ENCODE data around the gene VCL.

- TF ChIP-seq EZH2 (IDR thresholded peaks at IDR 0.05), result no peak
- no peak for TF ChIP-seq CTCF (IDR thresholded peaks at IDR 0.05 in 2 of 3, conservative IDR thresholded peaks at IDR 0.05 in 1 of 3; ENCODE audit: borderline replicate concordance in 1 of 3, insufficient read depth in 1 of 3, low read depth in 2 of 3, low read length in 2 of 3)
- TF ChIP-seq YY1 (IDR thresholded peaks at IDR 0.05; ENCODE audit: extremely low read depth, insufficient replicate concordance, low read depth, low read length), result no peak
- TF ChIP-seq JUND (IDR thresholded peaks at IDR 0.05), result no peak
- no peak for TF ChIP-seq EZH2phosphoT487 (IDR thresholded peaks at IDR 0.05; ENCODE audit: borderline replicate concordance)
- TF ChIP-seq RAD21 (IDR thresholded peaks at IDR 0.05; ENCODE audit: low read depth), result no peak
- TF ChIP-seq EGR1 (IDR thresholded peaks at IDR 0.05; ENCODE audit: low read depth), result no peak
- TF ChIP-seq POLR2AphosphoS5 (IDR thresholded peaks at IDR 0.05; ENCODE audit: low read depth, low read length), result no peak
- TF ChIP-seq REST (IDR thresholded peaks at IDR 0.05; ENCODE audit: low read depth), result no peak
Measured at GRCh38 chr10:74120911-74121310, 123.0 kb downstream of the VCL start.

All from HCT116 (cell line).